ENCODE results near the gene DERL3.

DERL3 gene

GRCh38 chr22:23806837-23807236 is 32.0 kb downstream of the DERL3 start:
- no peak for TF ChIP-seq POLR2A (IDR thresholded peaks at IDR 0.05; ENCODE audit: extremely low read depth, insufficient read length)
- TF ChIP-seq MAX (IDR thresholded peaks at IDR 0.05; ENCODE audit: low read depth, low read length): no peak
- TF ChIP-seq CTCF (IDR thresholded peaks at IDR 0.05; ENCODE audit: low read depth, low read length): no peak
- TF ChIP-seq MYC (IDR thresholded peaks at IDR 0.05; ENCODE audit: low read depth, low read length): no peak
- no peak overlapping the region for H3K4me3 ChIP-seq (ENCODE audit: low read depth, low read length)
- no peak for DNase-seq (ENCODE audit: low read depth)

GRCh38 chr22:23804781-23805291 is 34.0 kb downstream of the DERL3 start:
- no peak for TF ChIP-seq POLR2A (IDR thresholded peaks at IDR 0.05; ENCODE audit: extremely low read depth, insufficient read length)
- no peak for TF ChIP-seq CTCF (IDR thresholded peaks at IDR 0.05; ENCODE audit: low read depth, low read length)
- TF ChIP-seq MYC (IDR thresholded peaks at IDR 0.05; ENCODE audit: low read depth, low read length): no peak
- no peak for TF ChIP-seq MAX (IDR thresholded peaks at IDR 0.05; ENCODE audit: low read depth, low read length)
- no peak overlapping the region for H3K4me3 ChIP-seq (ENCODE audit: low read depth, low read length)
- DNase-seq (ENCODE audit: low read depth): no peak

- TF ChIP-seq POLR2A (IDR thresholded peaks at IDR 0.05; ENCODE audit: extremely low read depth, insufficient read length): no peak
- TF ChIP-seq MYC (IDR thresholded peaks at IDR 0.05; ENCODE audit: low read depth, low read length): no peak
- TF ChIP-seq MAX (IDR thresholded peaks at IDR 0.05; ENCODE audit: low read depth, low read length): no peak
- no peak for TF ChIP-seq CTCF (IDR thresholded peaks at IDR 0.05; ENCODE audit: low read depth, low read length)
- no peak overlapping the region for H3K4me3 ChIP-seq (ENCODE audit: low read depth, low read length)
- no peak for DNase-seq (ENCODE audit: low read depth)
Measured at GRCh38 chr22:23803001-23803819, 35.6 kb downstream of the DERL3 start.

GRCh38 chr22:23801886-23802377 is 36.9 kb downstream of the DERL3 start:
- DNase-seq (ENCODE audit: low read depth): no peak
- TF ChIP-seq MYC (IDR thresholded peaks at IDR 0.05; ENCODE audit: low read depth, low read length) (no peak), MAX (IDR thresholded peaks at IDR 0.05; ENCODE audit: low read depth, low read length) (no peak), POLR2A (IDR thresholded peaks at IDR 0.05; ENCODE audit: extremely low read depth, insufficient read length) (no peak), CTCF (IDR thresholded peaks at IDR 0.05; ENCODE audit: low read depth, low read length) (no peak)
- no peak overlapping the region for H3K4me3 ChIP-seq (ENCODE audit: low read depth, low read length)

GRCh38 chr22:23801238-23801821 is 37.5 kb downstream of the DERL3 start:
- H3K4me3 ChIP-seq (ENCODE audit: low read depth, low read length): no peak overlapping the region
- no peak for TF ChIP-seq MYC (IDR thresholded peaks at IDR 0.05; ENCODE audit: low read depth, low read length)
- no peak for TF ChIP-seq CTCF (IDR thresholded peaks at IDR 0.05; ENCODE audit: low read depth, low read length)
- no peak for TF ChIP-seq MAX (IDR thresholded peaks at IDR 0.05; ENCODE audit: low read depth, low read length)
- no peak for TF ChIP-seq POLR2A (IDR thresholded peaks at IDR 0.05; ENCODE audit: extremely low read depth, insufficient read length)
- DNase-seq (ENCODE audit: low read depth): no peak

Data from NB4 (cell line).